Vagina (tissue), 2 donors: ENCODE results near the gene TBC1D14.

Experiments
- CTCF ChIP-seq, 3 experiments: fragments of 450-650 bp in 2 of 3; fragments of 200-600 bp in 1 of 3; sonication (generic) in 1 of 3; IDR thresholded peaks; one replicate each; pipeline ENCODE4 v1.5.1; 2017 to 2019; ENCODE audit warnings: antibody characterized with exemption in 3 of 3, mild to moderate bottlenecking in 2 of 3, moderate library complexity in 2 of 3
- POLR2A ChIP-seq, 2 donors: fragments of 450-650 bp; IDR thresholded peaks; one replicate each; pipeline ENCODE4 v1.6.1; 2017; ENCODE audit warnings: antibody characterized with exemption in 2 of 2, mild to moderate bottlenecking in 2 of 2, moderate library complexity in 2 of 2
- POLR2AphosphoS5 ChIP-seq, 2 donors: sonication (generic); formaldehyde crosslinking; IDR thresholded peaks; one replicate each; pipeline ENCODE4 v1.9.0; 2017; ENCODE audit warnings: antibody characterized with exemption in 2 of 2, mild to moderate bottlenecking in 2 of 2, low read depth in 1 of 2; ENCODE audit not compliant: insufficient read depth in 1 of 2

GRCh38 chr4:7045961-7046921, 136.6 kb downstream of the TBC1D14 start:
- TF ChIP-seq POLR2AphosphoS5 (IDR thresholded peaks at IDR 0.05; ENCODE audit: insufficient read depth in 1 of 2, low read depth in 1 of 2) (no peak), POLR2A (IDR thresholded peaks at IDR 0.05) (no peak), CTCF (IDR thresholded peaks at IDR 0.05) (no peak)
